ENCODE measurements around the gene SELENON.

The SELENON gene
- 29.5 reads per million, percentile 56 among the genes with 10 or more reads in this experiment for total RNA-seq

- DNase-seq: peak; percentile 14
These were observed at the start of gene SELENON for GRCh38 chr1:25799935-25800702. Gene SELENON, plus strand, starts transcription at chr1:25800193. Its CDS starts 38 bp downstream, at chr1:25800231.

GRCh38 chr1:25750923-25751605 lies 48.9 kb upstream of the SELENON start:
- DNase-seq: no peak

- no peak for DNase-seq
These were observed 45.4 kb upstream of the SELENON start for GRCh38 chr1:25754470-25755181.

- no peak for DNase-seq
These were observed 44.4 kb upstream of the SELENON start for GRCh38 chr1:25755475-25756125.

- DNase-seq: no peak
These were observed 43.8 kb upstream of the SELENON start for GRCh38 chr1:25756215-25756614.

GRCh38 chr1:25757151-25757845 lies 42.7 kb upstream of the SELENON start:
- DNase-seq: no peak

- no peak for DNase-seq
These were observed 42.2 kb upstream of the SELENON start for GRCh38 chr1:25757846-25758185.

- no peak for DNase-seq
These were observed 41.4 kb upstream of the SELENON start for GRCh38 chr1:25758466-25759070.

- no peak for DNase-seq
These were observed 39.8 kb upstream of the SELENON start for GRCh38 chr1:25760122-25760719.

- DNase-seq: no peak
These were observed 39.1 kb upstream of the SELENON start for GRCh38 chr1:25760871-25761270.

- no peak for DNase-seq
These were observed 36.5 kb upstream of the SELENON start for GRCh38 chr1:25763493-25763892.

- DNase-seq: no peak
These were observed 34.7 kb upstream of the SELENON start for GRCh38 chr1:25765136-25765922.

- DNase-seq: no peak
These were observed 33.9 kb upstream of the SELENON start for GRCh38 chr1:25765923-25766589.

GRCh38 chr1:25766721-25767436 lies 33.1 kb upstream of the SELENON start:
- DNase-seq: no peak

- no peak for DNase-seq
These were observed 32.6 kb upstream of the SELENON start for GRCh38 chr1:25767437-25767770.

- DNase-seq: no peak
These were observed 31.0 kb upstream of the SELENON start for GRCh38 chr1:25768999-25769398.

GRCh38 chr1:25769625-25770383 lies 30.2 kb upstream of the SELENON start:
- no peak for DNase-seq

GRCh38 chr1:25770541-25771220 lies 29.3 kb upstream of the SELENON start:
- no peak for DNase-seq
